Measurements from ENCODE around the gene ZNF229. TPM values are rescaled to one million over a fixed set of nuclear protein-coding genes. Genes with fewer than 3 reads are reported as not detected.

Gene ZNF229
- total RNA-seq, 1 donor from 2014 or later: 15.2 TPM

DNA sequence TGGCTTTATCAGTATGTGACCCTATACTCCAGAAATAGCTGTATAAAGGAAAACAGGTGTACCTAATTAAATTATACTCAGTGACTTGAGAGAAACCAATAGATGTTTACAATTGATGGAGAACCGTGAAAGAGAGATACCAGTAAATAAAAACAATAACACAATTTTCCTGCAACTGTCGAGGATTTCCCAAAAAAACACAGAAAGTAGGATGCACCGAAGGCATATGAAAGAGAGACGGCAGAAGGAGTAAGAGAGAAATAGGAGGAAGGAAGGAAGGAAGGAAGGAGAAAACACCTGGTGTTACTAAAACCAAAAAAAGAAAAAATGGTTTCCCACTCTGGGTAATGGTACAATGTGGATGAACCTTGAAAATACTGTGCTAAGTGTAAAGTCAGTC, 6.8 kb upstream of the ZNF229 start:
- Mint-ChIP-seq H3K27me3 (ENCODE audit: unreplicated experiment) (no peaks in the 10 kb centered on the region), H3K4me3 (ENCODE audit: unreplicated experiment) (no peak overlapping the region), H3K36me3 (ENCODE audit: unreplicated experiment) (peaks cover 27% of the 10 kb centered on the region), H3K9me3 (ENCODE audit: unreplicated experiment) (peaks cover 24% of the 10 kb centered on the region), H3K4me1 (ENCODE audit: low read depth, unreplicated experiment) (no peaks in the 10 kb centered on the region), H3K27ac (ENCODE audit: unreplicated experiment) (no peak overlapping the region)
- TF ChIP-seq, protein P1, sequence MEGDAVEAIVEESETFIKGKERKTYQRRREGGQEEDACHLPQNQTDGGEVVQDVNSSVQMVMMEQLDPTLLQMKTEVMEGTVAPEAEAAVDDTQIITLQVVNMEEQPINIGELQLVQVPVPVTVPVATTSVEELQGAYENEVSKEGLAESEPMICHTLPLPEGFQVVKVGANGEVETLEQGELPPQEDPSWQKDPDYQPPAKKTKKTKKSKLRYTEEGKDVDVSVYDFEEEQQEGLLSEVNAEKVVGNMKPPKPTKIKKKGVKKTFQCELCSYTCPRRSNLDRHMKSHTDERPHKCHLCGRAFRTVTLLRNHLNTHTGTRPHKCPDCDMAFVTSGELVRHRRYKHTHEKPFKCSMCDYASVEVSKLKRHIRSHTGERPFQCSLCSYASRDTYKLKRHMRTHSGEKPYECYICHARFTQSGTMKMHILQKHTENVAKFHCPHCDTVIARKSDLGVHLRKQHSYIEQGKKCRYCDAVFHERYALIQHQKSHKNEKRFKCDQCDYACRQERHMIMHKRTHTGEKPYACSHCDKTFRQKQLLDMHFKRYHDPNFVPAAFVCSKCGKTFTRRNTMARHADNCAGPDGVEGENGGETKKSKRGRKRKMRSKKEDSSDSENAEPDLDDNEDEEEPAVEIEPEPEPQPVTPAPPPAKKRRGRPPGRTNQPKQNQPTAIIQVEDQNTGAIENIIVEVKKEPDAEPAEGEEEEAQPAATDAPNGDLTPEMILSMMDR (IDR thresholded peaks at IDR 0.05; ENCODE audit: partially characterized antibody, unreplicated experiment): no peak
- DNase-seq: no peak

DNA sequence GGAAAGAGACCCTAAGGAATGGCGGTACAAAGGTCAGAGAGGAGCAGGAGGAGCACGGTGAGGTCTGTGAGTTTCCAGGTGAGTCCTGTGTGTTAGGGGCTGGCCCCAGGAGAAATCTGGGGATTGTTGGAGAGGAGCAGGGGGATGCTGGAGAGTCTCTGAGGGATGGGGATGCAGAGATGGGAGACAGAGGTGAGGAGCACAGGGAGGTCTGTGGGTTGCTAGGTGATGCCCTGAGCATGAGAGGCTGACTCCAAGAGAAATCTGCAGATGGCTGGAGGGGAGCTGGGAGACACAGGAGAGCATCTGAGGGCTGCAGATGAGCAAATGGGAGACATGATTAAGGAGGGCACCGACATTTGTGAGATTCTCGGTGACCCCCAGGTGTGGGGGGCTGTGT, 4.1 kb upstream of the ZNF229 start:
- TF ChIP-seq, protein P1 (IDR thresholded peaks at IDR 0.05; ENCODE audit: partially characterized antibody, unreplicated experiment): no peak
- Mint-ChIP-seq H3K4me3 (ENCODE audit: unreplicated experiment) (no peak overlapping the region), H3K36me3 (ENCODE audit: unreplicated experiment) (peaks cover 27% of the 10 kb centered on the region), H3K9me3 (ENCODE audit: unreplicated experiment) (peaks cover 25% of the 10 kb centered on the region), H3K27me3 (ENCODE audit: unreplicated experiment) (peaks cover 4% of the 10 kb centered on the region), H3K27ac (ENCODE audit: unreplicated experiment) (no peak overlapping the region), H3K4me1 (ENCODE audit: low read depth, unreplicated experiment) (no peaks in the 10 kb centered on the region)
- DNase-seq: no peak

DNA sequence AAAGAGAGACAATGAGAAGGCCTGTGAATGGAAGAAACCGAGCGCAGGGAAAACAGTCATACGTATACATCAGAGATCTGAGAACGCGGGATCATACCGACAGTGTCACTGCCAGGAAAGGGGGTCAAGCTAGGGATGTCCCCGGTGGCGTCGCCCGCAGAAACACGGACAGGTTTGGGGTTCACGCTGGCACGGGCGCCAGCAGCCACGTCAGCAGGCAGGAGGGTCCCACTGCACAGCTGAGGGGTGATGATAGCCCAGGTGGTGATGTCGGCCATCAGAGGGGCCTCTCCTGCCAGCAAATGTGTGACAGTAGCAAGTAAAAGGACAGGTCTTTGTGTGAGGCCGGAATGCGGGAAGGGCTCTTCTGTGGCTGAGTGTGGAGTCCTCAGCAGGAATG, 3.4 kb upstream of the ZNF229 start:
- peaks cover 4% of the 10 kb centered on the region for H3K27me3 Mint-ChIP-seq (ENCODE audit: unreplicated experiment)
- H3K4me3 Mint-ChIP-seq (ENCODE audit: unreplicated experiment): no peak overlapping the region
- peaks cover 27% of the 10 kb centered on the region for H3K36me3 Mint-ChIP-seq (ENCODE audit: unreplicated experiment)
- H3K27ac Mint-ChIP-seq (ENCODE audit: unreplicated experiment): no peak overlapping the region
- H3K4me1 Mint-ChIP-seq (ENCODE audit: low read depth, unreplicated experiment): no peaks in the 10 kb centered on the region
- peaks cover 25% of the 10 kb centered on the region for H3K9me3 Mint-ChIP-seq (ENCODE audit: unreplicated experiment)
- no peak for DNase-seq
- TF ChIP-seq, protein P1 (IDR thresholded peaks at IDR 0.05; ENCODE audit: partially characterized antibody, unreplicated experiment): no peak

DNA sequence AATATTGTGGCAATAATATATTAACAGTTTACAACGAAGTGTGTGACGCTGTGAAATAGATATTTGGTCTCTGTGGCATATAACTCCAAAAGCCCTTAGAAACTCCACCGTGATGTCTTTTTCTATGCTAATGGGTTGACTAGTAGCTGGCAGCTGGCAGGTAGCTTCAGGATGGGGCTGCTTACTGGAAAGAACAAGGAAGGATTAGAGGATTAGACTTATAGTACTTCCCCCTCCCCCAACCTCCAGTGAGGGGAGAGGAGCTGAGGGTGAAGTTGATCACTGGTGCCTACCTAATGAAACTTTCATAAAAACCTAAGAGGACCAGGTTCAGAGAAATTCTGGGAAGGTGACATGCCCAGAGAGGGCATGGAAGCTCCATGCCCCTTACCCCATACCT, 9.8 kb downstream of the ZNF229 start:
- H3K4me3 Mint-ChIP-seq (ENCODE audit: unreplicated experiment): no peak overlapping the region
- H3K9me3 Mint-ChIP-seq (ENCODE audit: unreplicated experiment): peaks cover 3% of the 10 kb centered on the region
- H3K27me3 Mint-ChIP-seq (ENCODE audit: unreplicated experiment): peaks cover 2% of the 10 kb centered on the region
- TF ChIP-seq, protein P1 (IDR thresholded peaks at IDR 0.05; ENCODE audit: partially characterized antibody, unreplicated experiment): no peak
- no peak overlapping the region for H3K27ac Mint-ChIP-seq (ENCODE audit: unreplicated experiment)
- peaks cover 37% of the 10 kb centered on the region for H3K36me3 Mint-ChIP-seq (ENCODE audit: unreplicated experiment)
- no peaks in the 10 kb centered on the region for H3K4me1 Mint-ChIP-seq (ENCODE audit: low read depth, unreplicated experiment)
- DNase-seq: no peak

DNA sequence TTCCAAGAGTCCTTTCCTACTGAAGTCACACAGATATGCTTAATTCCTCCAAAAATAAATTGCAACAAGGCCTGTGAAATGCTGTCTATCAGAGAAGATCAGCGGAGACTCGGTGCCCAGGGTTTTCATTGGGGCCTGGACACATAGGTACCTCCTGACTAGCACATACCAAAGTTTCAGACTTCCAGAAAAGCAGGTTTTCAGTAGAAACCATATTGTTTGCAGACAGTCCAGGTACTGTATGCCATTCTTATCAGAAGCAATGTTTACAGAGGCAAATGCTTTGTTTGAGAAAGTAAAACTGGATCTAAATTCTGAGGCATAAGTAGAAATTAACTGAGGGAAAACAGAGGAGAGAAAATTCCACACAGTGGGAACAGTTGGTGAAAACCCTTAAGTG, 12.8 kb downstream of the ZNF229 start:
- TF ChIP-seq, protein P1 (IDR thresholded peaks at IDR 0.05; ENCODE audit: partially characterized antibody, unreplicated experiment): no peak
- Mint-ChIP-seq H3K4me3 (ENCODE audit: unreplicated experiment) (no peak overlapping the region), H3K9me3 (ENCODE audit: unreplicated experiment) (peaks cover 6% of the 10 kb centered on the region), H3K27ac (ENCODE audit: unreplicated experiment) (no peak overlapping the region), H3K4me1 (ENCODE audit: low read depth, unreplicated experiment) (no peaks in the 10 kb centered on the region), H3K36me3 (ENCODE audit: unreplicated experiment) (peaks cover 60% of the 10 kb centered on the region), H3K27me3 (ENCODE audit: unreplicated experiment) (peaks cover 2% of the 10 kb centered on the region)
- no peak for DNase-seq
